GM13977 (cell line): Measurements from ENCODE around the gene TRMT1.

Experiments
- DNase-seq: peaks from one replicate; pipeline ENCODE4 v3.0.0; 2012; ENCODE audit warnings: low spot score
- CTCF ChIP-seq: IDR thresholded peaks from 2 replicates; pipeline ENCODE4 v1.5.1; 2012; ENCODE audit warnings: mild to moderate bottlenecking, control low read depth; ENCODE audit not compliant: insufficient read depth; ENCODE audit errors: extremely low read depth, missing control alignments
- in situ Hi-C: fragments of 300-500 bp; cut with MboI; formaldehyde crosslinking; loops from one replicate; pipeline ENCODE4 v1.12.0; 2022; ENCODE audit warnings: low sequenced_read_pairs, low pct_unique_long_range_greater_than_20kb, mixed read lengths, inconsistent platforms; ENCODE audit not compliant: unreplicated experiment

The TRMT1 gene

GRCh38 chr19:13069415-13070359, 46.9 kb downstream of the TRMT1 start:
- no peak for TF ChIP-seq CTCF
- DNase-seq, result no peak
- in situ Hi-C loops, result no loop called here

- in situ Hi-C loops, result no loop called here
- DNase-seq, result no peak
Observed at GRCh38 chr19:13068085-13068846, 48.3 kb downstream of the TRMT1 start.

GRCh38 chr19:13066933-13067807, 49.4 kb downstream of the TRMT1 start:
- no peak for TF ChIP-seq CTCF
- DNase-seq, result no peak
- in situ Hi-C loops, result no loop called here

More at GRCh38 chr19:13068085-13068846, 48.3 kb downstream of the TRMT1 start:
- no peak for TF ChIP-seq CTCF

- no peak for TF ChIP-seq CTCF
- no peak for DNase-seq
- in situ Hi-C loops, result no loop called here
Observed at GRCh38 chr19:13066226-13066625, 50.3 kb downstream of the TRMT1 start.

GRCh38 chr19:13064092-13064489, 52.4 kb downstream of the TRMT1 start:
- DNase-seq, result no peak
- no peak for TF ChIP-seq CTCF
- in situ Hi-C loops, result no loop called here
